ENCODE results near the gene SAMD8.

The SAMD8 gene

DNA sequence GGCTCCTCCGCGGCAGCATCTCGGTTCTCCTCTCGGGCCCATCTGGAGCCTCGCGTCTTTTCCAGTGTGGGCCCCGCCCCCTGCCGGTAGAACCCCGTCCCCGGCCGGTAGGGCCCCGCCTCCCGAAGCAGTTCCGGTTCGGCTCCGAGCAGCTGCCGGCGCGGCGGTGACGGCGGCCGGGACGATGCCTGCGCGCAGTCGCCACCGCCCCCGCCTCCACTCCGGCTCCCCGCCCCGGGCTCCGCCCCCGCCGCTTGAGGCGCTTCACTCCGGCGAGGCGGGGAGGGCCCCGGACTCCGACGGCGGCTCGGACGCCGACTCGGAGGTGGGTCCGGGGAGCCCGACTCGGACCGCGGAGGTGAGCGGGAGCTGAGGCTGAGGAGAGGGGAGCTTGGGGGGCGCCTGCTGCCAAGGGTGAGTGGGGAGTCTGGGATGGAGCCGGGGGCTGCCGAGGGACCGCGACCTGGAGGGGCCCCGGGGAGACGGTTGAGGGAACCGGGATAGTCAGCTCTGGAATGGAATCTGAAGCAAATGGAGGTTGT is at the start of gene SAMD8:
TSS of gene SAMD8 (plus strand) at position 292 of the 542 bp plus-strand sequence. CDS start 38,873 bp downstream, outside the sequence.
- peak; percentile 99 for DNase-seq (ENCODE audit: low spot score)
- TF ChIP-seq, protein P1, sequence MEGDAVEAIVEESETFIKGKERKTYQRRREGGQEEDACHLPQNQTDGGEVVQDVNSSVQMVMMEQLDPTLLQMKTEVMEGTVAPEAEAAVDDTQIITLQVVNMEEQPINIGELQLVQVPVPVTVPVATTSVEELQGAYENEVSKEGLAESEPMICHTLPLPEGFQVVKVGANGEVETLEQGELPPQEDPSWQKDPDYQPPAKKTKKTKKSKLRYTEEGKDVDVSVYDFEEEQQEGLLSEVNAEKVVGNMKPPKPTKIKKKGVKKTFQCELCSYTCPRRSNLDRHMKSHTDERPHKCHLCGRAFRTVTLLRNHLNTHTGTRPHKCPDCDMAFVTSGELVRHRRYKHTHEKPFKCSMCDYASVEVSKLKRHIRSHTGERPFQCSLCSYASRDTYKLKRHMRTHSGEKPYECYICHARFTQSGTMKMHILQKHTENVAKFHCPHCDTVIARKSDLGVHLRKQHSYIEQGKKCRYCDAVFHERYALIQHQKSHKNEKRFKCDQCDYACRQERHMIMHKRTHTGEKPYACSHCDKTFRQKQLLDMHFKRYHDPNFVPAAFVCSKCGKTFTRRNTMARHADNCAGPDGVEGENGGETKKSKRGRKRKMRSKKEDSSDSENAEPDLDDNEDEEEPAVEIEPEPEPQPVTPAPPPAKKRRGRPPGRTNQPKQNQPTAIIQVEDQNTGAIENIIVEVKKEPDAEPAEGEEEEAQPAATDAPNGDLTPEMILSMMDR (IDR thresholded peaks at IDR 0.05; ENCODE audit: extremely low read depth, missing control alignments) = no peak

DNA sequence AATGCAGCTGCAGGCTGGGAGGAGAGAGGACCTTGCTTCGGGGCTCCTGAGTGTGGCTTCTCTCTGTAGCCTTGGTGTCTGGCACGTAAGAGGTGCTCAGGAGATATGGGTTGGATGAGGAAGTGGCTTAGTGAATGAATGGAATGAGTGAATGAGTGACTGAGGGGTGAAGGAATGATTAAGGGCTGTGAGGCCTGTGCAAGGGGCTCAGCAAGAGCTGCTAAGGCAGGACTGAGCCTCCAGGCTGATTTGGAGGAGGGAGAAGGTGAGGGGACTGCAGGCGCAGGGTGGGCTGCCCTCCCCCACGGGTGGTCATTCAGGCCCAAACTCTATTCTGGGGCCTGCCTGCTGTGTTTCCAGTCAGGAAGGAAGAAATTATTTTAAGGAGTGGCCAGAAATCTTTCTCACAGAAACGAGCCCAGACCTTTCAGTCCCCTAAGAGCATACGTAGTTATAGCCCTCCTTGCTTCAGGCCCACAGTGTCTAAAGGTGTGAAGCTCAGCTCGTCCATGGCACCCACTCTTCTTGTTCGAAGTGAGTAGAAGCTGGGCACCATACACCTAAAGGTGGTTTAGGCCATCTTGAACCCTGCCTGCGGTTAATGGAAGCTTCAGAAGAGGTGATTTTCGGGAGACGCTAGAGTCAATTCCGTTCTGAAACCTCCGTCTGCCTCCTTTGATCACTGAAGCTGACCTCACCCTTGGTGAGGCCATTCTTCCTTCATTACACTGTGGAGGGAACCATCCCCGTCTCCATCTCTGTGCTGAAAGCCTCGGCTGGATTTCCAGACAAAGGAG is 49.5 kb upstream of the SAMD8 start:
- TF ChIP-seq, protein P1 (IDR thresholded peaks at IDR 0.05; ENCODE audit: extremely low read depth, missing control alignments) = no peak
- no peak for DNase-seq (ENCODE audit: low spot score)

DNA sequence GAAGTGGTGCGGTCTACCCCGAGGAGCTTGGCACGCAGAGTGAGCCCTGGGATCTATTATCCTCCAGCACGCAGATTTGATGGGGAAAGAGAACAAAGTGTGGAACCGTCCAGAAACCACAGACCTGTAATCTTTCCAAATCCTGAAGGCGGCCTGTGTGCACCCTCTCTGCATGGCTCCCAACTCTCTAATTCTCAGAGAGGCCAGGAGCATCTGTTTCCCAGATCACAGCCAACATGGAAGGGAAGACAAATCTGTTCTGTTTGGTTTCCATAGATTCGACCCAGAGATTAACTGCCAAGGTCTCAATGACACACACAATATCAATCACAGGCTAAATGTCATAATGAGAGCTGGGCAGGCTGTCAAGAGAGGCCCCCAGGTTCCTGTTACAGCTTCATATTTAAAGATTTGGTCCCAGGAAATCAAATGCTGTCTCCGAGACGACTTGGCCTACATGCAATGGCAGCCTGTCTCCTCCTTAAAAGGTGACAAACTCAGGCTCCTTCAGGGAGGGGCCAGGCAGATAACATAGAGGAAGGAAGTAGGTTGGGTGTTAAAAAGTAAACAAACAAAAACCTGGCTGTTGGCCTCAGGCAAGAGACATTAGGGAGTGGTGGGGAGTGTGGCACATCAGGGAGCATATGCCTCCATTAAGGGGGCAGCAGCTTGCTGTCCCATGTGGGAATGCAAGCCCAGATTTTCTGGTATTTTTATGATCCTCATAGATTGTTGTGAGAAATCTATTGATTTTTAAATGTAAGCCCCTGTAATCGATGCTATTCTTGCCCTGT is 48.8 kb upstream of the SAMD8 start:
- TF ChIP-seq, protein P1 (IDR thresholded peaks at IDR 0.05; ENCODE audit: extremely low read depth, missing control alignments) = no peak
- DNase-seq (ENCODE audit: low spot score) = no peak

GRCh38 chr10:75063461-75064230 is 47.8 kb upstream of the SAMD8 start:
- TF ChIP-seq, protein P1 (IDR thresholded peaks at IDR 0.05; ENCODE audit: extremely low read depth, missing control alignments) = no peak
- DNase-seq (ENCODE audit: low spot score) = no peak

GRCh38 chr10:75065076-75065475 is 46.4 kb upstream of the SAMD8 start:
- TF ChIP-seq, protein P1 (IDR thresholded peaks at IDR 0.05; ENCODE audit: extremely low read depth, missing control alignments) = no peak
- no peak for DNase-seq (ENCODE audit: low spot score)

DNA sequence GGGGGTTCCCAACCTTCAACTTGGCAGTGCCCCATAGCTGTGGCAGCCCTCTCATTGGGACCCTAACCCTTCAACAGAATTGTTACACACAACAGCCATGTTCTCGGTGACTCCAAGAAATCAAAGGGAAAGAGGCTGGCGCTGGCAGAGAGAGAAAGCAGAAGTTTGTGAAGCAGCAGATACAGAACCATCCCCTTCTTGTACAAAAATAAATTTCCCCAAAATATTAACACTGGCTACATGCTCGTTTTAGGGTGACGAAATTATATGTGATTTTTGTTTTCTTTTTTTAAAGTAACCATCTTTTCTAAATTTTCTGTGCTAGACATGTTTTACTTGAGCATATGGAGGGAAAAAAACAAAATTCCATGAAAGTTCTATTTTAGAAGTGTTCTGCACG is 45.2 kb upstream of the SAMD8 start:
- DNase-seq (ENCODE audit: low spot score) = no peak
- TF ChIP-seq, protein P1 (IDR thresholded peaks at IDR 0.05; ENCODE audit: extremely low read depth, missing control alignments) = no peak
